Liver (tissue), 3 donors: Measurements from ENCODE around the gene EVA1B.

Source experiments
- EGR1 ChIP-seq, 2 donors: IDR thresholded peaks; 2 replicates each; pipeline ENCODE4 v1.6.1; 2016 to 2018; ENCODE audit warnings: antibody characterized with exemption in 2 of 2, low read depth in 2 of 2
- FOXA1 ChIP-seq: IDR thresholded peaks from 2 replicates; pipeline ENCODE4 v1.6.1; 2016; ENCODE audit warnings: antibody characterized with exemption
- JUND ChIP-seq, 2 donors: IDR thresholded peaks; 2 replicates each; pipeline ENCODE4 v1.6.1; 2016; ENCODE audit warnings: antibody characterized with exemption in 2 of 2
- RXRA ChIP-seq, 2 donors: IDR thresholded peaks; 2 replicates each; pipeline ENCODE4 v1.6.1; 2017 to 2018; ENCODE audit warnings: antibody characterized with exemption in 2 of 2, mild to moderate bottlenecking in 1 of 2
- SP1 ChIP-seq: IDR thresholded peaks from 2 replicates; pipeline ENCODE4 v1.6.1; 2018; ENCODE audit warnings: antibody characterized with exemption, mild to moderate bottlenecking
- TF ChIP-seq, protein P1 (sequence below): fragments of 150-350 bp; IDR thresholded peaks from 2 replicates; pipeline ENCODE4 v1.5.1; 2017; ENCODE audit warnings: improper control_type of control experiment, low read depth, low read length; ENCODE audit not compliant: missing input control
- TF ChIP-seq, protein P2 (sequence below): IDR thresholded peaks from 2 replicates; pipeline ENCODE4 v1.6.1; 2016; ENCODE audit warnings: antibody characterized with exemption
- donor health status: healthy.
- donor health status: healthy.

- TF ChIP-seq, protein P1, sequence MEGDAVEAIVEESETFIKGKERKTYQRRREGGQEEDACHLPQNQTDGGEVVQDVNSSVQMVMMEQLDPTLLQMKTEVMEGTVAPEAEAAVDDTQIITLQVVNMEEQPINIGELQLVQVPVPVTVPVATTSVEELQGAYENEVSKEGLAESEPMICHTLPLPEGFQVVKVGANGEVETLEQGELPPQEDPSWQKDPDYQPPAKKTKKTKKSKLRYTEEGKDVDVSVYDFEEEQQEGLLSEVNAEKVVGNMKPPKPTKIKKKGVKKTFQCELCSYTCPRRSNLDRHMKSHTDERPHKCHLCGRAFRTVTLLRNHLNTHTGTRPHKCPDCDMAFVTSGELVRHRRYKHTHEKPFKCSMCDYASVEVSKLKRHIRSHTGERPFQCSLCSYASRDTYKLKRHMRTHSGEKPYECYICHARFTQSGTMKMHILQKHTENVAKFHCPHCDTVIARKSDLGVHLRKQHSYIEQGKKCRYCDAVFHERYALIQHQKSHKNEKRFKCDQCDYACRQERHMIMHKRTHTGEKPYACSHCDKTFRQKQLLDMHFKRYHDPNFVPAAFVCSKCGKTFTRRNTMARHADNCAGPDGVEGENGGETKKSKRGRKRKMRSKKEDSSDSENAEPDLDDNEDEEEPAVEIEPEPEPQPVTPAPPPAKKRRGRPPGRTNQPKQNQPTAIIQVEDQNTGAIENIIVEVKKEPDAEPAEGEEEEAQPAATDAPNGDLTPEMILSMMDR, result no peak
- TF ChIP-seq EGR1 (IDR thresholded peaks at IDR 0.05; ENCODE audit: low read depth in 2 of 2) (no peak), RXRA (IDR thresholded peaks at IDR 0.05) (no peak), JUND (IDR thresholded peaks at IDR 0.05) (no peak), SP1 (no peak), FOXA1 (no peak)
- TF ChIP-seq, protein P2, sequence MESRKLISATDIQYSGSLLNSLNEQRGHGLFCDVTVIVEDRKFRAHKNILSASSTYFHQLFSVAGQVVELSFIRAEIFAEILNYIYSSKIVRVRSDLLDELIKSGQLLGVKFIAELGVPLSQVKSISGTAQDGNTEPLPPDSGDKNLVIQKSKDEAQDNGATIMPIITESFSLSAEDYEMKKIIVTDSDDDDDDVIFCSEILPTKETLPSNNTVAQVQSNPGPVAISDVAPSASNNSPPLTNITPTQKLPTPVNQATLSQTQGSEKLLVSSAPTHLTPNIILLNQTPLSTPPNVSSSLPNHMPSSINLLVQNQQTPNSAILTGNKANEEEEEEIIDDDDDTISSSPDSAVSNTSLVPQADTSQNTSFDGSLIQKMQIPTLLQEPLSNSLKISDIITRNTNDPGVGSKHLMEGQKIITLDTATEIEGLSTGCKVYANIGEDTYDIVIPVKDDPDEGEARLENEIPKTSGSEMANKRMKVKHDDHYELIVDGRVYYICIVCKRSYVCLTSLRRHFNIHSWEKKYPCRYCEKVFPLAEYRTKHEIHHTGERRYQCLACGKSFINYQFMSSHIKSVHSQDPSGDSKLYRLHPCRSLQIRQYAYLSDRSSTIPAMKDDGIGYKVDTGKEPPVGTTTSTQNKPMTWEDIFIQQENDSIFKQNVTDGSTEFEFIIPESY, result no peak
These were observed 21.9 kb upstream of the EVA1B start for GRCh38 chr1:36345353-36345752.
